Measurements from ENCODE around the gene TBL1Y.

The TBL1Y gene

DNA sequence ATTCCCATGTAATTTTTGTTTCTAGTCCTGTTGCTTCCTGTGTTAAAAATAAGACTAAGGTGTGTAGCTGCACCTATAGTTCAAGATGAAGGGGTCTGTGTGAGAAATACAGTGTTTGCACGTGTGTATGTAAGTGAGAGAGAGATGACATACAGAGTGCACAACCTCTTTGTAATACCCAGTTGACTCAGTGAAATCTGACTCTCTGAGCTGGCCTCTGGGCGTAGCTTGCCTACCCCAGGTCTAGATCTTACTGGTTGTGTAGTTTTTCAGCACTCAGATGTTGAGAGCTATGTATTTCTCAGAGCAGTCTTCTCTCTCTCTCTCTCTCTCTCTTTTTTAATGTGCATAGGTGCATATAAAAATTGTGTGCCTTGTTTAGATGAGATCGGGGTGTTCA lies 56.0 kb downstream of the TBL1Y start:
- Mint-ChIP-seq H3K4me3 (no peak overlapping the region), H3K9me3 (no peaks in the 10 kb centered on the region), H3K36me3 (ENCODE audit: low read depth) (no peaks in the 10 kb centered on the region), H3K27ac (no peak overlapping the region), H3K4me1 (no peaks in the 10 kb centered on the region), H3K27me3 (ENCODE audit: low read depth) (no peaks in the 10 kb centered on the region)
- TF ChIP-seq, protein P1, sequence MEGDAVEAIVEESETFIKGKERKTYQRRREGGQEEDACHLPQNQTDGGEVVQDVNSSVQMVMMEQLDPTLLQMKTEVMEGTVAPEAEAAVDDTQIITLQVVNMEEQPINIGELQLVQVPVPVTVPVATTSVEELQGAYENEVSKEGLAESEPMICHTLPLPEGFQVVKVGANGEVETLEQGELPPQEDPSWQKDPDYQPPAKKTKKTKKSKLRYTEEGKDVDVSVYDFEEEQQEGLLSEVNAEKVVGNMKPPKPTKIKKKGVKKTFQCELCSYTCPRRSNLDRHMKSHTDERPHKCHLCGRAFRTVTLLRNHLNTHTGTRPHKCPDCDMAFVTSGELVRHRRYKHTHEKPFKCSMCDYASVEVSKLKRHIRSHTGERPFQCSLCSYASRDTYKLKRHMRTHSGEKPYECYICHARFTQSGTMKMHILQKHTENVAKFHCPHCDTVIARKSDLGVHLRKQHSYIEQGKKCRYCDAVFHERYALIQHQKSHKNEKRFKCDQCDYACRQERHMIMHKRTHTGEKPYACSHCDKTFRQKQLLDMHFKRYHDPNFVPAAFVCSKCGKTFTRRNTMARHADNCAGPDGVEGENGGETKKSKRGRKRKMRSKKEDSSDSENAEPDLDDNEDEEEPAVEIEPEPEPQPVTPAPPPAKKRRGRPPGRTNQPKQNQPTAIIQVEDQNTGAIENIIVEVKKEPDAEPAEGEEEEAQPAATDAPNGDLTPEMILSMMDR (IDR thresholded peaks at IDR 0.05; ENCODE audit: unreplicated experiment in 3 of 3), result no peak

DNA sequence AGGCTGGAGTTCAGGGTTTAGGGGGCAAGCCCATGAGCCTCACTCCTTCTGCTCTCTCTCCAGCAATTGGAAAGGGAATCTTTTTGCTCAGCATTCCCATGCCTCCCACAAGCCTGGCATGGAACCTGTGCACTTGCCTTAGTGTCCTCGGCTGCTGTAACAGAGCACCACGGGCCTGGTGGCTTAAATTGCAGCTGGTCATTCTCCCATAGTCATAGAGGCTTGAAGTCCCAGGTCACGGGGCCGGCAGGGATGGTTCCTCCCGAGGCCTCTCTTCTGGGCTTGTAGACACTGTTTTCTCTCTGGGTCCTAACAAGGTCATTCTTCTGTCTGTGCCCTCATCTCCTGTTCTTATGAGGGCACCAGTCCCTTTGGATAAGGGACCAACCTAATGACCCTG lies 57.2 kb downstream of the TBL1Y start:
- no peaks in the 10 kb centered on the region for H3K9me3 Mint-ChIP-seq
- no peak overlapping the region for H3K4me3 Mint-ChIP-seq
- no peak overlapping the region for H3K27ac Mint-ChIP-seq
- TF ChIP-seq, protein P1 (IDR thresholded peaks at IDR 0.05; ENCODE audit: unreplicated experiment in 3 of 3), result no peak
- H3K36me3 Mint-ChIP-seq (ENCODE audit: low read depth), result no peaks in the 10 kb centered on the region
- no peaks in the 10 kb centered on the region for H3K27me3 Mint-ChIP-seq (ENCODE audit: low read depth)
- H3K4me1 Mint-ChIP-seq, result no peaks in the 10 kb centered on the region

DNA sequence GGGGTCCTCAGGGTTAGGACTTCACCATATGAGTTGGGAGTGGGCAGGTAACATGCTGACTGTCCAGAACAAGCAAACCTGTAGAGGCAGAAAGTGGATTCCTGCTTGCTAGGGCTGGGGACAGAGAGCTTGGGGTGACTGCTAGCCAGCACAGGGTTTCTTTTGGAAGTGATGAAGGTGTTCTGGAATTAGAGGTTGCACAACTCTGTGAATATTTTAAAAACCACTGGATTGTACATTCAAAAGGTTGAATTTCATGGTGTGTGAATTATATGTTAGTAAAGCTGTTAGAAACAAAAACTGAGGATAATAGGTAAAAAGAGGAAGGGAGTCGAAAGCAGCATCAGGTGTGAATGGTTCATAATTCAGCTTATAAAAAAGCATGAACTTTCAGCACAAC lies 57.7 kb downstream of the TBL1Y start:
- H3K27me3 Mint-ChIP-seq (ENCODE audit: low read depth), result no peaks in the 10 kb centered on the region
- no peaks in the 10 kb centered on the region for H3K36me3 Mint-ChIP-seq (ENCODE audit: low read depth)
- no peaks in the 10 kb centered on the region for H3K9me3 Mint-ChIP-seq
- TF ChIP-seq, protein P1 (IDR thresholded peaks at IDR 0.05; ENCODE audit: unreplicated experiment in 3 of 3), result no peak
- no peaks in the 10 kb centered on the region for H3K4me1 Mint-ChIP-seq
- H3K4me3 Mint-ChIP-seq, result no peak overlapping the region
- no peak overlapping the region for H3K27ac Mint-ChIP-seq

DNA sequence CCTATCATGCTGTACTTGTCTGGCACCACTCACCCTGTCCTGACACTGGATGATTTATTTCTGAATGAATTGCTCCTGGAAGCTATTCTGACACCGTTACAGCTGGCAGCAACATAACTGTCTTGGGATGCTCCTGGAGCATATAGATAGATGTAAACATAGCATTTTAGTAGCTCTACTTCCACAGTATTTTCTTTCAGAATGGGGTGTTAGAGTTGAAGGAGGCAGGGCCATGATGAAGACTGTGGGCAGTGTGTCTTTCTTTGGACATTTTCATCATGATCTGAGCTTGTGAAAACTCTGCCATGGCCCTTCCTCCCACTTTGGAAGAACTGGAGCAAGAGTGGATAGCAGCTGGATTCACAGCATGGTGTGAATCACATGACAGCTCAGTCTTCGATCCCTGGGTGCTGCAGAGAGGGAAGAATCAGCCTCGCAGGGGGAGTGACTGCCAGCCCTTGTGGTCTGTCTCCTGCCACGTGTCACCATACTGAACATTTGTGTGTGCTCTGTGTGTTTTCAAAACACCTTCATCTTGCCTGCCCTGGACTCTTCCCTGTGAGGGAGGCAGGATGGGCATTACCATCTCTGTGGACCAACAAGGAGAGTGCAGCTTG lies 61.9 kb downstream of the TBL1Y start:
- Mint-ChIP-seq H3K4me1 (no peaks in the 10 kb centered on the region), H3K36me3 (ENCODE audit: low read depth) (no peaks in the 10 kb centered on the region), H3K27ac (no peak overlapping the region), H3K27me3 (ENCODE audit: low read depth) (no peaks in the 10 kb centered on the region), H3K9me3 (no peaks in the 10 kb centered on the region), H3K4me3 (no peak overlapping the region)
- TF ChIP-seq, protein P1 (IDR thresholded peaks at IDR 0.05; ENCODE audit: unreplicated experiment in 3 of 3), result no peak

DNA sequence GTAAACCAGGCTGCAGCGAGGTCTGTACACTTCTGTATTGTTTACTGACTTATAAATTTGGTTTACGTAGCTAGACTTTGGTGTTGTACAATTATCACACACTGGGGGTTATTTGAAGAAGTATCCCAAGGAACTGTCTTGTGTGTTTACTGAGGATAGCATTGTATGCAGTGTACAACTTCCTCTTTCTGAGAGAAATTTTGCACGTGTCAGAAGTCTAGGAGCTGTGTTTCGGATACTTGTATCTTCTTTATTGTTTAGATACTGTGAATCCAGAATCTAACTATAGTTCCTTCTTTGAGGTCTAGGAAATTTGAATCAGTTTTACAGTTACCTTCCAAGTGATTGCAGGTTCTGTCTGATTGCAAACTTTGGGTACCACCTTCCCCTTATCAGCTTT lies 64.5 kb downstream of the TBL1Y start:
- H3K27me3 Mint-ChIP-seq (ENCODE audit: low read depth), result no peaks in the 10 kb centered on the region
- no peaks in the 10 kb centered on the region for H3K9me3 Mint-ChIP-seq
- no peaks in the 10 kb centered on the region for H3K36me3 Mint-ChIP-seq (ENCODE audit: low read depth)

DNA sequence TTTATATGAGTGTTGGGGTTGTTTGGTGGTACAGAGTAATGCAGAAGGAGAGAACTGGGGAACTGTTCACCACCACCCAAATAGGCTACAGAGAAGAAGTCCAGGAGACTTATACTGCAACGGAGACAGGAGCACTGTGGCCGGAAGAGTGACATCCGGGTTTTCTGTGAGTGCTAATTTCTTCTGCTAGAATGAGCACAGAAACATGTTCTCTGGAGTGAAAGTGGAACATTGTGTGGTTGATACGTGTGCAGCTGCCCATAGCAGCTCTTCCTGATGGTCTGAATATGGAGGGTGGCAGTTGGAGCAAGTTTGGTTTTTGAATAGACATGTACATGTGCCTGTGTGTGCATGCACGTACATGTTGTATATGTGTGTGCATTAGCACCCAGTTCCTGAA lies 67.3 kb downstream of the TBL1Y start:
- Mint-ChIP-seq H3K27ac (no peak overlapping the region), H3K4me3 (no peak overlapping the region), H3K27me3 (ENCODE audit: low read depth) (no peaks in the 10 kb centered on the region), H3K9me3 (no peaks in the 10 kb centered on the region), H3K4me1 (no peaks in the 10 kb centered on the region), H3K36me3 (ENCODE audit: low read depth) (no peaks in the 10 kb centered on the region)
- TF ChIP-seq, protein P1 (IDR thresholded peaks at IDR 0.05; ENCODE audit: unreplicated experiment in 3 of 3), result no peak

More for the DNA sequence above, 64.5 kb downstream of the TBL1Y start:
- Mint-ChIP-seq H3K4me3 (no peak overlapping the region), H3K4me1 (no peaks in the 10 kb centered on the region), H3K27ac (no peak overlapping the region)
- TF ChIP-seq, protein P1 (IDR thresholded peaks at IDR 0.05; ENCODE audit: unreplicated experiment in 3 of 3), result no peak
